ENCODE measurements around the gene NMNAT2. TPM values are rescaled to one million over a fixed set of nuclear protein-coding genes. Genes with fewer than 3 reads are reported as not detected.
A peak's percentile ranks its signal among the peaks of the same experiment; 100 is the strongest.

NMNAT2 gene
- total and polyA plus RNA-seq, 3 experiments from 2014 or later, result not detected

- H3K36me3 ChIP-seq (ENCODE audit: insufficient read depth, low read length), result no peaks in the 10 kb centered on the region
- ChIA-PET CTCF (no interaction called here), POLR2A (no interaction called here)
- H3K4me1 ChIP-seq (ENCODE audit: insufficient read depth, low read length), result peaks cover 24% of the 10 kb centered on the region
- no peak overlapping the region for H3K27ac ChIP-seq (ENCODE audit: low read depth, low read length)
- H3K9me3 ChIP-seq (ENCODE audit: low read length), result no peaks in the 10 kb centered on the region
- H3K4me3 ChIP-seq (ENCODE audit: low read length), result no peak overlapping the region
- Mint-ChIP-seq H3K27ac (no peak overlapping the region), H3K27me3 (peaks cover 2 to 21% of the 10 kb centered on the region in 2 donors), H3K4me1 (peaks cover 0 to 21% (median 9%) of the 10 kb centered on the region in 3 donors), H3K36me3 (no peaks in the 10 kb centered on the region), H3K4me3 (no peak overlapping the region), H3K9me3 (no peaks in the 10 kb centered on the region)
- DNase-seq, result no peak
- no peaks in the 10 kb centered on the region for H3K27me3 ChIP-seq (ENCODE audit: insufficient read depth, low read length, poor library complexity, severe bottlenecking)
Measured at GRCh38 chr1:183215936-183216335, 202.2 kb downstream of the NMNAT2 start.

GRCh38 chr1:183215076-183215720 lies 203.0 kb downstream of the NMNAT2 start:
- DNase-seq, result no peak
- Histone ChIP-seq H3K4me1 (ENCODE audit: insufficient read depth, low read length) (peaks cover 22% of the 10 kb centered on the region), H3K9me3 (ENCODE audit: low read length) (no peaks in the 10 kb centered on the region), H3K4me3 (ENCODE audit: low read length) (no peak overlapping the region), H3K36me3 (ENCODE audit: insufficient read depth, low read length) (no peaks in the 10 kb centered on the region), H3K27ac (ENCODE audit: low read depth, low read length) (no peak overlapping the region), H3K27me3 (ENCODE audit: insufficient read depth, low read length, poor library complexity, severe bottlenecking) (no peaks in the 10 kb centered on the region)
- ChIA-PET CTCF (no interaction called here), POLR2A (no interaction called here)
- H3K4me1 Mint-ChIP-seq, result peaks cover 0 to 21% (median 9%) of the 10 kb centered on the region in 3 donors
- H3K36me3 Mint-ChIP-seq, result no peaks in the 10 kb centered on the region
- peaks cover 2 to 24% of the 10 kb centered on the region in 2 donors for H3K27me3 Mint-ChIP-seq
- H3K9me3 Mint-ChIP-seq, result no peaks in the 10 kb centered on the region
- no peak overlapping the region for H3K4me3 Mint-ChIP-seq
- H3K27ac Mint-ChIP-seq, result no peak overlapping the region

GRCh38 chr1:183214021-183214970 lies 203.9 kb downstream of the NMNAT2 start:
- no peak overlapping the region for H3K27ac Mint-ChIP-seq
- Histone ChIP-seq H3K9me3 (ENCODE audit: low read length) (no peaks in the 10 kb centered on the region), H3K27me3 (ENCODE audit: insufficient read depth, low read length, poor library complexity, severe bottlenecking) (no peaks in the 10 kb centered on the region), H3K36me3 (ENCODE audit: insufficient read depth, low read length) (no peaks in the 10 kb centered on the region), H3K4me3 (ENCODE audit: low read length) (no peak overlapping the region), H3K27ac (ENCODE audit: low read depth, low read length) (no peak overlapping the region), H3K4me1 (ENCODE audit: insufficient read depth, low read length) (peaks cover 13% of the 10 kb centered on the region)
- peaks cover 2 to 24% of the 10 kb centered on the region in 2 donors for H3K27me3 Mint-ChIP-seq
- ChIA-PET CTCF (no interaction called here), POLR2A (no interaction called here)
- H3K4me1 Mint-ChIP-seq, result peaks cover 0 to 13% (median 2%) of the 10 kb centered on the region in 3 donors
- H3K4me3 Mint-ChIP-seq, result no peak overlapping the region
- DNase-seq, result no peak
- H3K9me3 Mint-ChIP-seq, result no peaks in the 10 kb centered on the region
- H3K36me3 Mint-ChIP-seq, result no peaks in the 10 kb centered on the region

- no peak for DNase-seq
- POLR2A ChIA-PET, result no interaction called here
- no peaks in the 10 kb centered on the region for H3K9me3 Mint-ChIP-seq
- Histone ChIP-seq H3K27me3 (ENCODE audit: insufficient read depth, low read length, poor library complexity, severe bottlenecking) (no peaks in the 10 kb centered on the region), H3K36me3 (ENCODE audit: insufficient read depth, low read length) (no peaks in the 10 kb centered on the region), H3K9me3 (ENCODE audit: low read length) (no peaks in the 10 kb centered on the region), H3K27ac (ENCODE audit: low read depth, low read length) (no peak overlapping the region), H3K4me1 (ENCODE audit: insufficient read depth, low read length) (no peaks in the 10 kb centered on the region), H3K4me3 (ENCODE audit: low read length) (no peak overlapping the region)
- peaks cover 4 to 24% of the 10 kb centered on the region in 2 donors for H3K27me3 Mint-ChIP-seq
- H3K4me1 Mint-ChIP-seq, result peaks cover 0 to 1% (median 0%) of the 10 kb centered on the region in 3 donors
- H3K36me3 Mint-ChIP-seq, result no peaks in the 10 kb centered on the region
- CTCF ChIA-PET, result no interaction called here
- no peak overlapping the region for H3K4me3 Mint-ChIP-seq
- no peak overlapping the region for H3K27ac Mint-ChIP-seq
Measured at GRCh38 chr1:183212870-183213269, 205.3 kb downstream of the NMNAT2 start.

- H3K4me3 ChIP-seq (ENCODE audit: low read length), result no peak overlapping the region
- H3K27ac ChIP-seq (ENCODE audit: low read depth, low read length), result no peak overlapping the region
- no peaks in the 10 kb centered on the region for H3K9me3 ChIP-seq (ENCODE audit: low read length)
- no peaks in the 10 kb centered on the region for H3K27me3 ChIP-seq (ENCODE audit: insufficient read depth, low read length, poor library complexity, severe bottlenecking)
- Mint-ChIP-seq H3K27me3 (peaks cover 4 to 19% of the 10 kb centered on the region in 2 donors), H3K4me1 (no peaks in the 10 kb centered on the region), H3K4me3 (no peak overlapping the region), H3K27ac (no peak overlapping the region), H3K9me3 (no peaks in the 10 kb centered on the region), H3K36me3 (peaks cover 0 to 2% (median 0%) of the 10 kb centered on the region in 3 donors)
- POLR2A ChIA-PET, result no interaction called here
- H3K4me1 ChIP-seq (ENCODE audit: insufficient read depth, low read length), result no peaks in the 10 kb centered on the region
- DNase-seq, result no peak
- H3K36me3 ChIP-seq (ENCODE audit: insufficient read depth, low read length), result no peaks in the 10 kb centered on the region
- CTCF ChIA-PET, result no interaction called here
Measured at GRCh38 chr1:183210681-183211080, 207.5 kb downstream of the NMNAT2 start.

GRCh38 chr1:183209533-183210158 lies 208.5 kb downstream of the NMNAT2 start:
- Mint-ChIP-seq H3K27me3 (peaks cover 4 to 18% of the 10 kb centered on the region in 2 donors), H3K9me3 (no peaks in the 10 kb centered on the region), H3K4me3 (no peak overlapping the region), H3K27ac (no peak overlapping the region), H3K36me3 (peaks cover 0 to 2% (median 0%) of the 10 kb centered on the region in 3 donors), H3K4me1 (no peaks in the 10 kb centered on the region)
- H3K9me3 ChIP-seq (ENCODE audit: low read length), result no peaks in the 10 kb centered on the region
- H3K27ac ChIP-seq (ENCODE audit: low read depth, low read length), result no peak overlapping the region
- H3K4me3 ChIP-seq (ENCODE audit: low read length), result no peak overlapping the region
- ChIA-PET POLR2A (no interaction called here), CTCF (no interaction called here)
- H3K36me3 ChIP-seq (ENCODE audit: insufficient read depth, low read length), result no peaks in the 10 kb centered on the region
- H3K4me1 ChIP-seq (ENCODE audit: insufficient read depth, low read length), result no peaks in the 10 kb centered on the region
- no peaks in the 10 kb centered on the region for H3K27me3 ChIP-seq (ENCODE audit: insufficient read depth, low read length, poor library complexity, severe bottlenecking)
- no peak for DNase-seq

GRCh38 chr1:183206538-183207122 lies 211.6 kb downstream of the NMNAT2 start:
- H3K4me3 ChIP-seq (ENCODE audit: low read length), result no peak overlapping the region
- no peaks in the 10 kb centered on the region for H3K4me1 ChIP-seq (ENCODE audit: insufficient read depth, low read length)
- no peaks in the 10 kb centered on the region for H3K27me3 ChIP-seq (ENCODE audit: insufficient read depth, low read length, poor library complexity, severe bottlenecking)
- peak overlapping the region in 1 of 8 donors; percentile 36 for H3K27ac Mint-ChIP-seq
- no peaks in the 10 kb centered on the region for H3K4me1 Mint-ChIP-seq
- no peaks in the 10 kb centered on the region for H3K9me3 ChIP-seq (ENCODE audit: low read length)
- no peak overlapping the region for H3K4me3 Mint-ChIP-seq
- CTCF ChIA-PET, result no interaction called here
- H3K27me3 Mint-ChIP-seq, result peaks cover 2 to 5% of the 10 kb centered on the region in 2 donors
- H3K9me3 Mint-ChIP-seq, result peaks cover 0 to 6% (median 0%) of the 10 kb centered on the region in 5 donors
- peaks cover 0 to 2% (median 0%) of the 10 kb centered on the region in 3 donors for H3K36me3 Mint-ChIP-seq
- no peaks in the 10 kb centered on the region for H3K36me3 ChIP-seq (ENCODE audit: insufficient read depth, low read length)
- no peak for DNase-seq
- POLR2A ChIA-PET, result no interaction called here
- H3K27ac ChIP-seq (ENCODE audit: low read depth, low read length), result no peak overlapping the region

All from CD8-positive, alpha-beta memory T cell (primary cell).